A549 (cell line): ENCODE measurements around the gene CPA1. TPM values are rescaled to one million over a fixed set of nuclear protein-coding genes. Genes with fewer than 3 reads are reported as not detected.

ENCODE experiments used
- ATAC-seq, 2 experiments: fragments of 200-7000 bp in 1 of 2; fragments of >200 bp in 1 of 2; cut with Nextera tagmentation in 1 of 2; cut with Tn5 transposase in 1 of 2; 3 replicates each; pipeline versions ENCODE4 v1.8.0 to v1.9.1; 2018 to 2020; ENCODE audit warnings: mild to moderate bottlenecking in 1 of 2, moderate library complexity in 1 of 2
- CTCF ChIA-PET: fragments of 300-600 bp; sonication (Branson Sonifier 250); formaldehyde crosslinking; extraction: SDS; loops from one replicate; lab custom pipeline; 2021; ENCODE audit warnings: antibody characterized with exemption, inconsistent platforms; lab: Yijun Ruan, JAX
- POLR2A ChIA-PET: fragments of 350-600 bp; formaldehyde crosslinking; extraction: SDS; loops from one replicate; lab custom pipeline; 2021; ENCODE audit warnings: antibody characterized with exemption, inconsistent platforms; lab: Yijun Ruan, JAX
- DNase-seq, 2 experiments: peaks; one replicate each; pipeline versions ENCODE4 v3.0.0 to v3.0.0-alpha.2; 2011 to 2016; ENCODE audit warnings: low read depth in 1 of 2, low spot score in 1 of 2
- FAIRE-seq: peaks from 2 replicates; lab custom pipeline; 2011; peaks lifted over from hg19 to GRCh38; lab: Jason Lieb, UNC
- H3K27ac ChIP-seq, 2 experiments: fragments of >200 bp; sonication (Bioruptor Twin); formaldehyde crosslinking; 3 replicates each; pipeline ENCODE4 v1.5.1; 2016 to 2017
- H3K4me1 ChIP-seq: fragments of >200 bp; sonication (Bioruptor Twin); formaldehyde crosslinking; 3 replicates; pipeline ENCODE4 v1.6.1; 2016
- H3K4me2 ChIP-seq: fragments of >200 bp; sonication (Bioruptor Twin); formaldehyde crosslinking; 3 replicates; pipeline ENCODE4 v1.6.1; 2016
- H3K4me3 ChIP-seq: fragments of >200 bp; sonication (Bioruptor Twin); formaldehyde crosslinking; 3 replicates; pipeline ENCODE4 v1.5.1; 2016
- H3K9me3 ChIP-seq: fragments of >200 bp; sonication (Bioruptor Twin); formaldehyde crosslinking; 3 replicates; pipeline ENCODE4 v1.6.1; 2016
- BCL3 ChIP-seq: fragments of >200 bp; sonication (Bioruptor Twin); formaldehyde crosslinking; IDR thresholded peaks from 3 replicates; pipeline ENCODE4 v1.6.1; 2016
- BHLHE40 ChIP-seq: IDR thresholded peaks from 2 replicates; pipeline ENCODE4 v1.6.1; 2012; ENCODE audit warnings: low read depth, low read length, inconsistent platforms
- CBX2 ChIP-seq: fragments of 200-600 bp; sonication (generic); IDR thresholded peaks from 2 replicates; pipeline ENCODE4 v1.6.1; 2016; ENCODE audit warnings: low read depth, mild to moderate bottlenecking, borderline replicate concordance
- CHD4 ChIP-seq: fragments of 200-600 bp; sonication (generic); IDR thresholded peaks from 2 replicates; pipeline ENCODE4 v1.6.1; 2016; ENCODE audit warnings: antibody characterized with exemption, mild to moderate bottlenecking, borderline replicate concordance
- EP300 ChIP-seq, 2 experiments: fragments of >200 bp; sonication (Bioruptor Twin); formaldehyde crosslinking; IDR thresholded peaks; 2 replicates in 1 of 2; 3 replicates in 1 of 2; pipeline ENCODE4 v1.6.1; 2016 to 2017
- FOSL2 ChIP-seq, 2 experiments: fragments of 450-650 bp in 1 of 2; fragments of >200 bp in 1 of 2; sonication (Bioruptor Twin) in 1 of 2; formaldehyde crosslinking; IDR thresholded peaks; 2 replicates each; pipeline versions ENCODE4 v1.5.0 to v1.6.1; 2016 to 2020; ENCODE audit warnings: mild to moderate bottlenecking in 1 of 2, moderate library complexity in 1 of 2
- FOXS1 ChIP-seq: fragments of 250-450 bp; sonication (Bioruptor Pico); IDR thresholded peaks from 2 replicates; pipeline ENCODE4 v1.5.0; 2020; ENCODE audit warnings: mild to moderate bottlenecking, moderate library complexity
- HDAC2 ChIP-seq: fragments of 200-600 bp; sonication (generic); IDR thresholded peaks from 2 replicates; pipeline ENCODE4 v1.6.1; 2016
- HEYL ChIP-seq: fragments of 250-450 bp; sonication (Bioruptor Pico); IDR thresholded peaks from 2 replicates; pipeline ENCODE4 v1.8.0; 2021; ENCODE audit warnings: mild to moderate bottlenecking, moderate library complexity
- HMGXB4 ChIP-seq: fragments of 250-450 bp; sonication (Bioruptor Pico); IDR thresholded peaks from 2 replicates; pipeline ENCODE4 v1.5.0; 2021; ENCODE audit warnings: mild to moderate bottlenecking, moderate library complexity, borderline replicate concordance
- HOXA7 ChIP-seq: fragments of 250-450 bp; sonication (Bioruptor Pico); IDR thresholded peaks from 2 replicates; pipeline ENCODE4 v1.5.0; 2020; ENCODE audit warnings: mild to moderate bottlenecking, moderate library complexity
- JUN ChIP-seq, 2 experiments: fragments of >200 bp; sonication (Bioruptor Twin); formaldehyde crosslinking; IDR thresholded peaks; 2 replicates in 1 of 2; 3 replicates in 1 of 2; pipeline ENCODE4 v1.6.1; 2016 to 2017
- JUNB ChIP-seq: fragments of >200 bp; sonication (Bioruptor Twin); formaldehyde crosslinking; IDR thresholded peaks from 2 replicates; pipeline ENCODE4 v1.6.1; 2016
- MYC ChIP-seq: IDR thresholded peaks from 2 replicates; pipeline ENCODE4 v1.6.1; 2012; ENCODE audit warnings: mild to moderate bottlenecking, inconsistent platforms, low read length, improper control_type of control experiment, borderline replicate concordance
- RARB ChIP-seq: fragments of 250-450 bp; sonication (Bioruptor Pico); IDR thresholded peaks from 2 replicates; pipeline ENCODE4 v1.8.0; 2021; ENCODE audit warnings: mild to moderate bottlenecking, moderate library complexity
- TFCP2L1 ChIP-seq: fragments of 250-450 bp; sonication (Bioruptor Pico); IDR thresholded peaks from 2 replicates; pipeline ENCODE4 v1.5.0; 2021; ENCODE audit warnings: mild to moderate bottlenecking
- ZFP36 ChIP-seq: fragments of 450-650 bp; IDR thresholded peaks from 2 replicates; pipeline ENCODE4 v1.6.1; 2014; ENCODE audit warnings: borderline replicate concordance; ENCODE audit not compliant: partially characterized antibody
- WGBS: methylation state at CpG from one replicate; pipeline ENCODE4 v1.1.6; 2017; ENCODE audit errors: missing lambda C conversion rate; 5-methylcytosine and 5-hydroxymethylcytosine counted together
- polyA plus RNA-seq, 4 experiments: library from polyadenylated mRNA; depleted of rRNA in 3 of 4; stranded (reverse); fragments of >200 nt; fragmentation: RNase III in 1 of 4; extraction: RNeasy Plus Mini Kit Qiagen cat#74134 plus additional on column Dnase treatment in 1 of 4; gene quantifications; 2 replicates in 3 of 4; 3 replicates in 1 of 4; pipeline ENCODE4 v1.2.3, GENCODE V29; 2011 to 2017
- TF ChIP-seq, protein P1 (sequence below): fragments of 200-600 bp; sonication (generic); IDR thresholded peaks from 2 replicates; pipeline ENCODE4 v1.6.1; 2016; ENCODE audit warnings: antibody characterized with exemption, mild to moderate bottlenecking, moderate library complexity
- TF ChIP-seq, protein P2 (sequence below): fragments of >200 bp; sonication (Bioruptor Twin); formaldehyde crosslinking; IDR thresholded peaks from 3 replicates; pipeline ENCODE4 v1.5.1; 2016

The CPA1 gene
- polyA plus RNA-seq, 2 of the 4 experiments (the other 2 are of a cell fraction) = not detected

- no peak for FAIRE-seq
- TF ChIP-seq FOXS1 (CRISPR knock-in tag) = no peak
- TF ChIP-seq JUN (IDR thresholded peaks at IDR 0.05) = no peak
- TF ChIP-seq, protein P1, sequence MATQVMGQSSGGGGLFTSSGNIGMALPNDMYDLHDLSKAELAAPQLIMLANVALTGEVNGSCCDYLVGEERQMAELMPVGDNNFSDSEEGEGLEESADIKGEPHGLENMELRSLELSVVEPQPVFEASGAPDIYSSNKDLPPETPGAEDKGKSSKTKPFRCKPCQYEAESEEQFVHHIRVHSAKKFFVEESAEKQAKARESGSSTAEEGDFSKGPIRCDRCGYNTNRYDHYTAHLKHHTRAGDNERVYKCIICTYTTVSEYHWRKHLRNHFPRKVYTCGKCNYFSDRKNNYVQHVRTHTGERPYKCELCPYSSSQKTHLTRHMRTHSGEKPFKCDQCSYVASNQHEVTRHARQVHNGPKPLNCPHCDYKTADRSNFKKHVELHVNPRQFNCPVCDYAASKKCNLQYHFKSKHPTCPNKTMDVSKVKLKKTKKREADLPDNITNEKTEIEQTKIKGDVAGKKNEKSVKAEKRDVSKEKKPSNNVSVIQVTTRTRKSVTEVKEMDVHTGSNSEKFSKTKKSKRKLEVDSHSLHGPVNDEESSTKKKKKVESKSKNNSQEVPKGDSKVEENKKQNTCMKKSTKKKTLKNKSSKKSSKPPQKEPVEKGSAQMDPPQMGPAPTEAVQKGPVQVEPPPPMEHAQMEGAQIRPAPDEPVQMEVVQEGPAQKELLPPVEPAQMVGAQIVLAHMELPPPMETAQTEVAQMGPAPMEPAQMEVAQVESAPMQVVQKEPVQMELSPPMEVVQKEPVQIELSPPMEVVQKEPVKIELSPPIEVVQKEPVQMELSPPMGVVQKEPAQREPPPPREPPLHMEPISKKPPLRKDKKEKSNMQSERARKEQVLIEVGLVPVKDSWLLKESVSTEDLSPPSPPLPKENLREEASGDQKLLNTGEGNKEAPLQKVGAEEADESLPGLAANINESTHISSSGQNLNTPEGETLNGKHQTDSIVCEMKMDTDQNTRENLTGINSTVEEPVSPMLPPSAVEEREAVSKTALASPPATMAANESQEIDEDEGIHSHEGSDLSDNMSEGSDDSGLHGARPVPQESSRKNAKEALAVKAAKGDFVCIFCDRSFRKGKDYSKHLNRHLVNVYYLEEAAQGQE = no peak
- TF ChIP-seq, all 56 proteins: peak for 0
- ChIA-PET CTCF (interaction anchor here (1.2 to 1.3 kb wide), 3 partner anchors 10 to 94 kb away, joined by 3 to 6 read pairs (median 4); no protein-coding TSS in a partner anchor), POLR2A (no interaction called here)
- Histone ChIP-seq H3K27ac (no peak overlapping the region), H3K4me3 (no peak overlapping the region), H3K9me3 (0 out of 3 replicates have a peak, but pooled peaks cover 9% of the 10 kb centered on the region), H3K4me2 (no peak overlapping the region), H3K4me1 (no peaks in the 10 kb centered on the region)
- DNase-seq (no peak), ATAC-seq (peak in 1 of 2 experiments; percentile 26; a peak in 1 of 6 replicates)
- WGBS = 69% methylated on average over 5 of the region's 6 CpGs
Observed at GRCh38 chr7:130337410-130337971, 42.8 kb upstream of the CPA1 start.

- Histone ChIP-seq H3K4me2 (no peak overlapping the region), H3K4me3 (no peak overlapping the region)
- TF ChIP-seq RARB (CRISPR knock-in tag) (no peak), HEYL (CRISPR knock-in tag) (no peak), HMGXB4 (CRISPR knock-in tag) (no peak)
- TF ChIP-seq, protein P1 = no peak
- TF ChIP-seq, all 56 proteins: peak for 0
- WGBS = 87% methylated on average over 3 of the region's 3 CpGs
- Histone ChIP-seq H3K27ac (no peak overlapping the region), H3K9me3 (0 out of 3 replicates have a peak, but pooled peaks cover 9% of the 10 kb centered on the region), H3K4me1 (no peaks in the 10 kb centered on the region)
- FAIRE-seq = no peak
- no peak for ATAC-seq
- ChIA-PET CTCF (interaction anchor here (0.7 to 1.2 kb wide), 2 partner anchors 15 to 95 kb away, joined by 3 read pairs; no protein-coding TSS in a partner anchor), POLR2A (no interaction called here)
- DNase-seq = no peak
Observed at GRCh38 chr7:130338233-130338632, 42.1 kb upstream of the CPA1 start.

DNA sequence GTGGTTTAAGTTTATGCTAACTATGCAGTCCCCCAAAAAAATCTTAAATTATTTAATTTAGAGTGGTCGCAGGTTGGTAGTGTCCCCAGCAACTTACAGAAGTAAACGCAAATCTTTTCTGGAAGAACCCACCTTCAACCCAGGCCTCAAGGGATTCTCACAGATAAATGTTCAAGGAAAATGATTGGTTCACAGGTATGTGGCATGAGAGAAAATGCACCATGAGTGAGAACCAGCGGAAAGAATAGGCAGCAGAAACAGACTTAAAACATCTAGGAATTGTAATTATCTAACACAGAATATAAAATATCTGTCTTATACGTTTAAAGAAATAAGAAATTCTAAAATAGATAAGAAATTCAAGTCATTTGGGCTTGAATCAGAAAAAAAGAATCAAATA lies 38.4 kb upstream of the CPA1 start:
- Histone ChIP-seq H3K4me3 (no peak overlapping the region), H3K4me2 (no peak overlapping the region), H3K9me3 (0 out of 3 replicates have a peak, but pooled peaks cover 9% of the 10 kb centered on the region), H3K27ac (no peak overlapping the region), H3K4me1 (no peaks in the 10 kb centered on the region)
- no peak for ATAC-seq
- POLR2A ChIA-PET = no interaction called here
- DNase-seq = no peak
- CTCF ChIA-PET = interaction anchor here (1.9 kb wide), 1 partner anchor 16 kb away, joined by 8 read pairs; no protein-coding TSS in a partner anchor
- FAIRE-seq = no peak
- WGBS = 62% methylated on average over 4 of the region's 4 CpGs
- TF ChIP-seq, protein P2, sequence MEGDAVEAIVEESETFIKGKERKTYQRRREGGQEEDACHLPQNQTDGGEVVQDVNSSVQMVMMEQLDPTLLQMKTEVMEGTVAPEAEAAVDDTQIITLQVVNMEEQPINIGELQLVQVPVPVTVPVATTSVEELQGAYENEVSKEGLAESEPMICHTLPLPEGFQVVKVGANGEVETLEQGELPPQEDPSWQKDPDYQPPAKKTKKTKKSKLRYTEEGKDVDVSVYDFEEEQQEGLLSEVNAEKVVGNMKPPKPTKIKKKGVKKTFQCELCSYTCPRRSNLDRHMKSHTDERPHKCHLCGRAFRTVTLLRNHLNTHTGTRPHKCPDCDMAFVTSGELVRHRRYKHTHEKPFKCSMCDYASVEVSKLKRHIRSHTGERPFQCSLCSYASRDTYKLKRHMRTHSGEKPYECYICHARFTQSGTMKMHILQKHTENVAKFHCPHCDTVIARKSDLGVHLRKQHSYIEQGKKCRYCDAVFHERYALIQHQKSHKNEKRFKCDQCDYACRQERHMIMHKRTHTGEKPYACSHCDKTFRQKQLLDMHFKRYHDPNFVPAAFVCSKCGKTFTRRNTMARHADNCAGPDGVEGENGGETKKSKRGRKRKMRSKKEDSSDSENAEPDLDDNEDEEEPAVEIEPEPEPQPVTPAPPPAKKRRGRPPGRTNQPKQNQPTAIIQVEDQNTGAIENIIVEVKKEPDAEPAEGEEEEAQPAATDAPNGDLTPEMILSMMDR = no peak
- no peak for TF ChIP-seq CHD4
- no peak for TF ChIP-seq HDAC2
- no peak for TF ChIP-seq HOXA7 (CRISPR knock-in tag)
- TF ChIP-seq JUNB = no peak
- TF ChIP-seq BHLHE40 = no peak
- TF ChIP-seq EP300 (IDR thresholded peaks at IDR 0.05) = no peak
- TF ChIP-seq BCL3 = no peak
- TF ChIP-seq TFCP2L1 (CRISPR knock-in tag) = no peak
- TF ChIP-seq MYC = no peak
- no peak for TF ChIP-seq FOSL2 (IDR thresholded peaks at IDR 0.05)
- TF ChIP-seq FOSL2 (CRISPR knock-in tag; IDR thresholded peaks at IDR 0.05) = no peak
- TF ChIP-seq CBX2 = no peak
- TF ChIP-seq ZFP36 = no peak
